Uterus (tissue), 2 donors: ENCODE measurements around the gene NR2F1-AS1.

Experiments
- CTCF ChIP-seq, 4 experiments: fragments of 200-600 bp in 2 of 4; fragments of 450-650 bp in 2 of 4; sonication (generic) in 2 of 4; IDR thresholded peaks; one replicate each; pipeline ENCODE4 v1.5.1; 2016 to 2019; ENCODE audit warnings: antibody characterized with exemption in 4 of 4, mild to moderate bottlenecking in 2 of 4, moderate library complexity in 1 of 4
- POLR2A ChIP-seq, 2 donors: fragments of 450-650 bp; IDR thresholded peaks; one replicate each; pipeline ENCODE4 v1.6.1; 2016; ENCODE audit warnings: antibody characterized with exemption in 2 of 2, mild to moderate bottlenecking in 1 of 2, moderate library complexity in 1 of 2

GRCh38 chr5:93417490-93417889, 163.5 kb downstream of the NR2F1-AS1 start:
- no peak for TF ChIP-seq CTCF (IDR thresholded peaks at IDR 0.05)
- TF ChIP-seq POLR2A (IDR thresholded peaks at IDR 0.05), result no peak
